Gastroesophageal sphincter (tissue), 4 donors: ENCODE measurements around the gene NT5C3A. TPM values are rescaled to one million over a fixed set of nuclear protein-coding genes. Genes with fewer than 3 reads are reported as not detected.
"Not testable (repeated sequence)": the region's sequence is repeated elsewhere in the genome, so short reads cannot be mapped to it uniquely, and the experiment has no call there.

Experiments used
- ATAC-seq: fragments of 150-250 bp; one replicate; pipeline ENCODE4 v1.9.1; 2016; ENCODE audit warnings: mild to moderate bottlenecking, moderate library complexity
- H3K27ac ChIP-seq, 4 donors: fragments of 200-600 bp; sonication (generic) in 3 of 4; 1 replicate in 3 of 4; 2 replicates in 1 of 4; pipeline ENCODE4 v1.5.1; 2016 to 2019
- H3K27me3 ChIP-seq: fragments of 200-600 bp; sonication (generic); one replicate; pipeline ENCODE4 v1.5.1; 2019
- H3K36me3 ChIP-seq, 2 donors: fragments of 200-600 bp; sonication (generic); one replicate each; pipeline ENCODE4 v1.5.1; 2019; ENCODE audit warnings: control low read depth in 1 of 2
- H3K4me1 ChIP-seq, 3 donors: fragments of 200-600 bp; sonication (generic); 1 replicate in 2 of 3; 2 replicates in 1 of 3; pipeline ENCODE4 v1.5.1; 2016 to 2019; ENCODE audit warnings: control low read depth in 2 of 3
- H3K4me3 ChIP-seq, 2 donors: fragments of 200-600 bp; sonication (generic); one replicate each; pipeline ENCODE4 v1.5.1; 2019; ENCODE audit warnings: mild to moderate bottlenecking in 1 of 2, moderate library complexity in 1 of 2
- H3K9me3 ChIP-seq, 3 donors: fragments of 200-600 bp; sonication (generic); one replicate each; pipeline ENCODE4 v1.5.1; 2017 to 2019; ENCODE audit warnings: control low read depth in 2 of 3
- EP300 ChIP-seq: sonication (generic); formaldehyde crosslinking; IDR thresholded peaks from one replicate; pipeline ENCODE4 v1.6.1; 2017; ENCODE audit warnings: antibody characterized with exemption, mild to moderate bottlenecking
- POLR2A ChIP-seq, 2 donors: fragments of 450-650 bp; IDR thresholded peaks; one replicate each; pipeline ENCODE4 v1.6.1; 2017; ENCODE audit warnings: antibody characterized with exemption in 2 of 2, mild to moderate bottlenecking in 2 of 2, moderate library complexity in 1 of 2
- POLR2AphosphoS5 ChIP-seq: sonication (generic); formaldehyde crosslinking; IDR thresholded peaks from one replicate; pipeline ENCODE4 v1.6.1; 2017; ENCODE audit warnings: antibody characterized with exemption
- WGBS, 2 donors: methylation state at CpG; one replicate each; pipeline ENCODE4 v1.1.5; 2018; ENCODE audit warnings: low coverage in 1 of 2; 5-methylcytosine and 5-hydroxymethylcytosine counted together
- total RNA-seq, 4 donors: library from RNA; depleted of rRNA; stranded (reverse); fragments of >200 nt; gene quantifications; one replicate each; pipeline ENCODE4 v1.1.0, GENCODE V29; 2016
- TF ChIP-seq, protein P1 (sequence below), 4 experiments: fragments of 200-600 bp in 2 of 4; fragments of 450-650 bp in 2 of 4; sonication (generic) in 1 of 4; IDR thresholded peaks; one replicate each; pipeline ENCODE4 v1.5.1; 2017 to 2019; ENCODE audit warnings: antibody characterized with exemption in 4 of 4, mild to moderate bottlenecking in 2 of 4, moderate library complexity in 2 of 4

The NT5C3A gene
- total RNA-seq, 4 donors from 2014 or later = 13.1 to 32.5 (median 20.2) TPM

DNA sequence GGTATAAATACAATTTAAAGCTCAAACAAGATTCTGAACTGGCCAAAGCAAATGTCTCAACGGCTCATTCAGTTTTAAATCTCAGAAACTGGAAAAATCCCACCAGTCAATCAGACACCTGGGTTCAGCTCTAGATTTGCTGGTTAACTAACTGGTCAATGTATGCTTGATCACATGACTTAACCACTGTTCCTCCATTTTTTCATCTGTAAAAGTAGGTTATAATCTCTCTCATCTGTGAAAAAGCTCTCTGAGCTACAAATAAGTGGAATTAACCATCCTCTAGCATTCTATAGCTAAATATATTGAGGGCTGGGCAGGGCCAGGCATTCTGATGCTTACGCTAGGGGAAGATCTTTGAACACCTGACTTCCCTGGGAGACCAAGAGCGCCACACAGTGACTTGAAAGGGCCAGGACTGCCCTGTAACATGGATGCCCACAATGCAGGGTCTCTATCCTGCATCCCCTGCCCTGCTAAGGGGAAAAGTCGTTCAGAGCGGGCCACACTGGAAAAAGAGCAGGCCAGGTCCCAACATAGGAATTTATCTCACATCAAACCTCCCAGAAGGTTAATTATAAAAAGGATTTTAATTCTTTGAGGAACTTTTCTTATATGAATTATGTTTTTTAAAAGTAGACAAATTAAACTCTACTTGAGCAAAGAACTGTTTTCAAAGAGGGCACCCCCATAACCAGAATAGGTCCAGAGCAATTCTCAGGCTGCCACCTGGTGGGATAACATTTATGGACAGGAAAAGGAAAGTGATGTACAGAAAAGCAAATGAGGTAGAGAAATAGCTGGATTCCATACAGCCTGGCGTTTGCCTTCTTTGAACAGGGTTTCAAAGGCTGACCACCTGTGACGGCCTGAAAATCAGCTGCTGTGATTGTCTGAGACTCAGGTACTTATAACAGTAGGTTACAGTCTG lies 44.8 kb upstream of the NT5C3A start:
- ATAC-seq = no peak
- peaks cover 6 to 47% (median 16%) of the 10 kb centered on the region in 3 donors for H3K4me1 ChIP-seq
- 30 to 38% methylated on average over 3 to 7 of the region's 7 CpGs for WGBS, 2 donors
- H3K36me3 ChIP-seq = peaks cover 0 to 18% of the 10 kb centered on the region in 2 donors
- H3K27me3 ChIP-seq = no peaks in the 10 kb centered on the region
- no peak overlapping the region for H3K27ac ChIP-seq
- H3K9me3 ChIP-seq = no peaks in the 10 kb centered on the region
- no peak for TF ChIP-seq EP300
- TF ChIP-seq, protein P1, sequence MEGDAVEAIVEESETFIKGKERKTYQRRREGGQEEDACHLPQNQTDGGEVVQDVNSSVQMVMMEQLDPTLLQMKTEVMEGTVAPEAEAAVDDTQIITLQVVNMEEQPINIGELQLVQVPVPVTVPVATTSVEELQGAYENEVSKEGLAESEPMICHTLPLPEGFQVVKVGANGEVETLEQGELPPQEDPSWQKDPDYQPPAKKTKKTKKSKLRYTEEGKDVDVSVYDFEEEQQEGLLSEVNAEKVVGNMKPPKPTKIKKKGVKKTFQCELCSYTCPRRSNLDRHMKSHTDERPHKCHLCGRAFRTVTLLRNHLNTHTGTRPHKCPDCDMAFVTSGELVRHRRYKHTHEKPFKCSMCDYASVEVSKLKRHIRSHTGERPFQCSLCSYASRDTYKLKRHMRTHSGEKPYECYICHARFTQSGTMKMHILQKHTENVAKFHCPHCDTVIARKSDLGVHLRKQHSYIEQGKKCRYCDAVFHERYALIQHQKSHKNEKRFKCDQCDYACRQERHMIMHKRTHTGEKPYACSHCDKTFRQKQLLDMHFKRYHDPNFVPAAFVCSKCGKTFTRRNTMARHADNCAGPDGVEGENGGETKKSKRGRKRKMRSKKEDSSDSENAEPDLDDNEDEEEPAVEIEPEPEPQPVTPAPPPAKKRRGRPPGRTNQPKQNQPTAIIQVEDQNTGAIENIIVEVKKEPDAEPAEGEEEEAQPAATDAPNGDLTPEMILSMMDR (IDR thresholded peaks at IDR 0.05) = peak in 3 of 4 experiments; percentile 11 to 53 (median 24)
- TF ChIP-seq POLR2A (IDR thresholded peaks at IDR 0.05) = no peak
- no peak for TF ChIP-seq POLR2AphosphoS5
- peak overlapping the region; percentile 85 to 100 for H3K4me3 ChIP-seq

DNA sequence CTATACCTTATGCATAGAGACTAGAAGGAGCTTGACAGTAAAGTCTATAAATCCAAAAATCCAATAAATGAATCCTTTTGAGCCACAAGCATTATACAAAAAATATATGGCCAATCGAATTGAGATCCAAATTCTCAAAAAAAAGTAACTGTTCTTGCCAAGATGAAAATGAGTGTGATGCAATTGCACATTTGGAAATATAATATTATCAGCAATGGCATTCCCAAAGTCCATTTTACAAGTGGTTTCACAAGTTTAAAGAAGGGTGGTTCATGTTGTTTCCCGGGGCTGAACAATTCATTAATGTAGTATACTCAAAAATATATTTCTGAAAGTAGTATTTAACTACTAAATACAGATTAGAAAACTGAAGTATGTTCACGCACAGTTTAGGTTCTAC lies 39.3 kb upstream of the NT5C3A start:
- 86 to 88% methylated on average over 3 of the region's 3 CpGs for WGBS, 2 donors
- Histone ChIP-seq H3K27me3 (no peaks in the 10 kb centered on the region), H3K36me3 (peaks cover 0 to 72% of the 10 kb centered on the region in 2 donors), H3K27ac (no peak overlapping the region), H3K4me3 (no peak overlapping the region), H3K4me1 (peaks cover 0 to 22% (median under 1%) of the 10 kb centered on the region in 3 donors), H3K9me3 (no peaks in the 10 kb centered on the region)
- TF ChIP-seq POLR2A (IDR thresholded peaks at IDR 0.05) (no peak), EP300 (no peak)
- TF ChIP-seq, protein P1 (IDR thresholded peaks at IDR 0.05) = no peak
- ATAC-seq = no peak

DNA sequence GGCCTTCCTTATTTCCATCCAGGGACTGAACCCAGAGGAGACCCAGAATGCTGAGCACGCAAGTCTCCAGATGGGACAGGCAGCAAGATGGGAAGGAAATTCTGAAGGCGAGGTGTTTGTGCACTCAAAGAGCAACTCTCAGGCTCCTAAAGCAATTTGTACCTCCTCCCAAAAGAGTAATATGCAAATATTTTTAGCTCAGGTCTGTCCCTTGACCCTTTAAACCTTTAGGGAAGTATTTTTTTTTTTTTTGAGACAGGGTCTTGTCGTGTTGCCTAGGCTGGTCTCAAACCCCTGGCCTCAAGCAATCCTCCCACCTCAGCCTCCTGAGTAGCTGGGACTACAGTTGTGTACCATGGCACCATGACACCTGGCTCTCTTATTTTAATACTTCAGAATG lies 38.2 kb upstream of the NT5C3A start:
- 91 to 100% methylated on average over 2 to 3 of the region's 3 CpGs for WGBS, 2 donors
- TF ChIP-seq POLR2AphosphoS5 (no peak), POLR2A (IDR thresholded peaks at IDR 0.05) (no peak), EP300 (no peak)
- TF ChIP-seq, protein P1 (IDR thresholded peaks at IDR 0.05) = no peak
- Histone ChIP-seq H3K9me3 (no peaks in the 10 kb centered on the region), H3K36me3 (peaks cover 3 to 84% of the 10 kb centered on the region in 2 donors), H3K27me3 (no peaks in the 10 kb centered on the region), H3K27ac (no peak overlapping the region), H3K4me1 (peaks cover 0 to 11% (median 0%) of the 10 kb centered on the region in 3 donors), H3K4me3 (no peak overlapping the region)
- no peak for ATAC-seq

DNA sequence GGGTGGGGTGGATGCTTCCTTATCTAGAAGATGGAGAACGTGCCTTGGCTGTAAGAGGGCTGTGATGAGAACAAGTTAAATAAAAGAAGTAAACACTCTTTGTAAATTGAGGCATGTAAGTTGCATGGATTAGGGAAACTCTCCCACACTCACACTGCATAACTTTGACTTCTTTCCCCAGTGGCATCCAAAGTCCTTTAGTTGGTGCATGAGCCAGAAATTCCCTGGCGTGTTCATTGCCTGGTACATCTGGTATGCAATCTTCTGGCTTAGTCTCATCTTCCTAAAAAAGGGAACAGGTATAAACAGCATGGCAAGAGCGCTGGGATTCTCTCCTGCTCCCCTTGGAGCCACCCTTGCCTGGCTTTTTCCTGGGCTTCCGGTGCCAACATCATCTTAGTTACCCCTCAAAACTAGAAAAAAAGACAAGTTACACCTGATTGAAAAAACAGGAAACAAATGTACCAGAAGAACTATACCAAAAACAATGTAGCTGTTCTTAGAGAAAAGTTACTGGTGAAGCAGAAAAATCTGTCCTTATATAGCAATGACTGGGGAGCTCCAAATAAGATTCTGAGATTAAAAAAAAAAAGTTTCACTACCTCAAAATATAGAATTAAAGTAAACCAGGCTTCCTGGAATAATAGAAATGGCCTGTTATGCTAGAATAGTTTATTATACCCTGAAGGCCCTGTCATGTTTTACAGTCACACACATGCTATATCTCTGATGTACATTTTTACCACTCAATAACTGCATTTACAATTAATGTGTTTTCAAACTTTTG lies 36.8 kb upstream of the NT5C3A start:
- H3K4me1 ChIP-seq = no peaks in the 10 kb centered on the region
- ATAC-seq = no peak
- TF ChIP-seq EP300 (no peak), POLR2A (IDR thresholded peaks at IDR 0.05) (no peak), POLR2AphosphoS5 (no peak)
- TF ChIP-seq, protein P1 (IDR thresholded peaks at IDR 0.05) = no peak
- peaks cover 3 to 98% of the 10 kb centered on the region in 2 donors for H3K36me3 ChIP-seq
- no peaks in the 10 kb centered on the region for H3K9me3 ChIP-seq
- no peaks in the 10 kb centered on the region for H3K27me3 ChIP-seq
- WGBS, 2 donors = 30 to 81% methylated on average over 3 of the region's 4 CpGs
- H3K27ac ChIP-seq = no peak overlapping the region
- H3K4me3 ChIP-seq = no peak overlapping the region

DNA sequence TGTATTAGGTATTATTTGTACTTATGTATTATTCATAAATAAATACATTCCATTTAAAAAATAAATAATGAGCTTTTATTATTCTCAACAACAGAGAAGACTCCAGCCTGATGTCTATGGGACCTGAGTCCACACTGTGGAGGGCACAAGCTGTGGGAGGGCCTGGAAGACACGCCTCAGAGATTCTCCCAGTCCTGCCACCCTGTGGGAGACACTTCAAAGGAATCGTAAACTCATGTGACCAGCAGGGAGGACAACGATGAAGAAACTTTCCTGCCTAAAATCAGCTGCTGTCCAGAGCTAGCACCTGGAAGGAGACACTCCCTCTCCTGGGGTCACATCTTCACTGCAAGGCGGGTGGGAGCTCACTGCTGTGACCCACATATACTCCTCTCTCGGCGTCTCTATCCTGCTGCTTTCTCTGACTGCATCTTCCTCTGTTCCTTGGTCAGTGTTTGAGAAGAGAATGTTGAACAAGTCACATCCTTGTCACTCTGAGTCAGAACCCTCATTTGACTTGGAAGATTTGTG lies 32.2 kb upstream of the NT5C3A start:
- 50 to 66% methylated on average over 2 to 3 of the region's 6 CpGs for WGBS, 2 donors
- not testable (repeated sequence) for H3K27ac ChIP-seq, H3K9me3 ChIP-seq, H3K4me3 ChIP-seq, H3K27me3 ChIP-seq, ATAC-seq, H3K4me1 ChIP-seq
- H3K36me3 ChIP-seq = peaks cover 3 to 71% of the 10 kb centered on the region in 2 donors
